ENCODE results near the gene EIF4G3.

DNA sequence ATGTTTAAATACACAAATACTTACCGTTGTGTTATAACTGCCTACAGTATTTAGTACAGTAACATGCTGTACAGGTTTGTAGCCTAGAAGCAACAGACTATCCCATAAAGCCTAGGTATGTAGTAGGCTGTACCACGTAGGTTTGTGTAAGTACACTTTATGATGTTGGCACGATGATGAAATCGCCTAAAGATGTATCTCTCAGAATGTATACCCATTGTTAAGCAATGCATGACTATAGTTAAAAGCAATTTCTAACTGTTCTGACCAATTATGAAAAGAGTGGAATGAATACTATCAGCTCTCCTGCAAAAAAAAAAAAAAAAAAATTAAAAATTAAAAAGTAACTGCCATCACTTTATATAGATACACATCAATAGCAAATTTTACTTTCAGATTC is 401.0 kb downstream of the EIF4G3 start:
- no peak for TF ChIP-seq CTCF (IDR thresholded peaks at IDR 0.05; ENCODE audit: low read length)
- TF ChIP-seq EZH2 (optimal IDR thresholded peaks at IDR 0.05; ENCODE audit: low read depth, low read length) = no peak
